Activated CD8-positive, alpha-beta T cell treated with anti-CD3 and anti-CD28 coated beads, Interleukin-2, amount 10 ng/mL, durations not matched to agents 7 days and 5 days (primary cell): ENCODE data around the gene ITGB1BP1. TPM values are rescaled to one million over a fixed set of nuclear protein-coding genes. Genes with fewer than 3 reads are reported as not detected.

Source experiments
- ATAC-seq: fragments of 150-1000 bp; cut with Tn5 transposase; one replicate; pipeline ENCODE4 v1.10.0; 2021; ENCODE audit warnings: moderate library complexity
- CTCF ChIA-PET: fragments of 350-600 bp; sonication (Branson Sonifier 250); formaldehyde crosslinking; loops from one replicate; lab custom pipeline; 2021; ENCODE audit warnings: antibody characterized with exemption; lab: Charles Lee
- POLR2A ChIA-PET: fragments of 350-600 bp; sonication (Branson Sonifier 250); formaldehyde crosslinking; loops from one replicate; lab custom pipeline; 2021; ENCODE audit warnings: antibody characterized with exemption; lab: Charles Lee
- DNase-seq: peaks from one replicate; pipeline ENCODE4 v3.0.0-alpha.2; 2020
- H3K27ac Mint-ChIP-seq: one replicate; pipeline ENCODE4 v1.8.0; 2021; ENCODE audit warnings: mild to moderate bottlenecking, mixed read lengths
- H3K27me3 Mint-ChIP-seq: one replicate; pipeline ENCODE4 v1.8.0; 2021; ENCODE audit warnings: low read depth, mixed read lengths
- H3K36me3 Mint-ChIP-seq: one replicate; pipeline ENCODE4 v1.8.0; 2021; ENCODE audit warnings: low read depth, mixed read lengths
- H3K4me1 Mint-ChIP-seq: one replicate; pipeline ENCODE4 v1.8.0; 2021; ENCODE audit warnings: low read depth, mixed read lengths
- H3K4me3 Mint-ChIP-seq: one replicate; pipeline ENCODE4 v1.8.0; 2021; ENCODE audit warnings: mild to moderate bottlenecking, mixed read lengths
- H3K9me3 Mint-ChIP-seq: one replicate; pipeline ENCODE4 v1.8.0; 2022; ENCODE audit warnings: mixed read lengths; ENCODE audit not compliant: insufficient read depth
- total RNA-seq, 2 experiments: library from RNA; stranded (reverse); gene quantifications; one replicate each; pipeline ENCODE4 v1.2.3, GENCODE V29; 2021

Gene ITGB1BP1
- total RNA-seq, 2 experiments from 2014 or later, result 170 to 177 TPM

DNA sequence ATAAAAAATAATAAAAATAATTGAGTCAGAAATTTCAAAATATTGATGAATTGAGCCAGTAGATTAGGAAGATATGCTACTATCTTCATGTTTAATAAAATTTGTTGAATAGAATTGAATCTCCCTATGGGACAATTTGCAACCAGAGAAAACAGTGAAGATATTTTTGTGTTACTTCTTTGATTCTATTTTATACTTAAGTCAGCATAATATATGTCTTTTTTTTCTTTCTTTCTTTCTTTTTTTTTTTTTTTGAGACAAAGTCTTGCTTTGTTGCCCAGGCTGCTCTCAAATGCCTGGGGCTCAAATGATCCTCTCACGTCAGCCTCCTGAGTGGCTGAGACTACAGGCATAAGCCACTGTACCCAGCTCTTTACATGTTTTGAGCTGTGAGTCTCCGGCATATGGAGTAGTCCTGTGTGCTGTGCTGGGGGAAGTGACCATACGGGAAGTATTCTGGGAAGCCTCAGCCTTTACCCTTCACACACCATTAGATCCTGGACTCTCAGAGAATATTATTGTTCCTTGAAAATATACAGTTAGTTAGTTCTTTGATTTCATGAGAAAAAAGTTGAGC is 37.2 kb upstream of the ITGB1BP1 start:
- Mint-ChIP-seq H3K27ac (no peak overlapping the region), H3K36me3 (peaks cover 39% of the 10 kb centered on the region), H3K4me1 (peaks cover 8% of the 10 kb centered on the region), H3K27me3 (no peaks in the 10 kb centered on the region), H3K4me3 (no peak overlapping the region), H3K9me3 (no peaks in the 10 kb centered on the region)
- POLR2A ChIA-PET, result no interaction called here
- ATAC-seq, result no peak
- CTCF ChIA-PET, result no interaction called here
- no peak for DNase-seq

DNA sequence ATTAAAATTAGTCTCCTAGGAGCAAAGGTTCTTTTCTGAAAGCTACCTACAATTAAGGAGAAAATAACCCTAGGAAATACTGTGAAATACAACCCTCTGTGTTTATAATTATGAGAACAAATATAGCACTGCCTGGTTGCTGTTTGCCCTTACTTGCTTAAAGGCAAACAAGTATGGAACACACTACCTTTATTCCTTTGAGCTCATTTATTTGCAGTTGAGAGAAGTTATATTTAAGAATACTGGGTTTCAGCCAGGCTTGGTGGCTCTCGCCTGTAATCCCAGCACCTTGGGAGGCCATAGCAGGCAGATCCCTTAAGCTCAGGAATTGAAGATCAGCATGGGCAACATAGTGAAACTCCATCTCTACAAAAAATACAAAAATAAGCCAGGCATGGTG is 27.9 kb upstream of the ITGB1BP1 start:
- ChIA-PET POLR2A (no interaction called here), CTCF (no interaction called here)
- Mint-ChIP-seq H3K4me1 (no peaks in the 10 kb centered on the region), H3K9me3 (no peaks in the 10 kb centered on the region), H3K36me3 (peaks cover 28% of the 10 kb centered on the region), H3K27ac (no peak overlapping the region), H3K4me3 (no peak overlapping the region), H3K27me3 (no peaks in the 10 kb centered on the region)
- DNase-seq, result no peak
- no peak for ATAC-seq

DNA sequence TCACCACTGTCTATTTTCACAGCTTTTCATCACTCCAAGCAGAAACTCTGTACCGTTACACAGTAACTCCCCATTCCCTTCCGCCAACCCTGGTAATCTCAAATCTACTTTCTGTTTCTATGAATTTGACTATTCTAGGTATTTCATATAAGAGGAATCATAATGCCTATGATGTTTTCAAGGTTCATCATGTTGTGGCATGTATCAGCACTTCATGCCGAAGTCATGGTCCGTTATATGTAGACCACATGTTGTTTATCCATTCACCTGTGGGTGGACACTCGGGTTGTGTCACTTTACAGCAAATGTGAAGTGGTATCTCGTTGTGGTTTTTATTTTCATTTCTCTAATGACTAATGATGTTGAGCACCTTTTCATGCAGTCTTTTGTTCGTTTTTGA is 21.8 kb upstream of the ITGB1BP1 start:
- H3K4me3 Mint-ChIP-seq, result no peak overlapping the region
- H3K27ac Mint-ChIP-seq, result no peak overlapping the region
- peaks cover 52% of the 10 kb centered on the region for H3K36me3 Mint-ChIP-seq
- ChIA-PET POLR2A (no interaction called here), CTCF (no interaction called here)
- no peaks in the 10 kb centered on the region for H3K9me3 Mint-ChIP-seq
- ATAC-seq, result no peak
- DNase-seq, result no peak
- peaks cover 5% of the 10 kb centered on the region for H3K4me1 Mint-ChIP-seq
- no peaks in the 10 kb centered on the region for H3K27me3 Mint-ChIP-seq

DNA sequence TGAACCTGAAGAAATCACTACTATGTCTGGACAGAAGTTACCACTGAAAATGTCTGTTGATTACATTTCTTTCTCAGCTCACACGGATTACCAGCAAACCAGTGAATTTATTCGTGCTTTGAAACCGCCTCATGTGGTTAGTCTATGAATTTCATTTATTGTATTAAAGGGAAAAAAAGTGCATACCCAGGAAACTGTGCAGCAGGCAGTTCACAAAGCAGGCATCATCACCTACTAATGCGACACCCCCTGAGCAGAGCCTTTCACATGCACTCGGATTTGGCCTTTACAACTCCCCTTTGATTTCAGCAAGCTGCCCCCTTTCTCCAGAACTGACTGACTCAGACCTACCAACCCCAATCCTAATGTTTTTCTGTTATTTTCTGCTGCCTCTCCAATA is 20.2 kb upstream of the ITGB1BP1 start:
- peaks cover 52% of the 10 kb centered on the region for H3K36me3 Mint-ChIP-seq
- no peak overlapping the region for H3K27ac Mint-ChIP-seq
- no peaks in the 10 kb centered on the region for H3K27me3 Mint-ChIP-seq
- H3K4me3 Mint-ChIP-seq, result no peak overlapping the region
- ATAC-seq, result no peak
- no peaks in the 10 kb centered on the region for H3K9me3 Mint-ChIP-seq
- POLR2A ChIA-PET, result no interaction called here
- H3K4me1 Mint-ChIP-seq, result peaks cover 5% of the 10 kb centered on the region
- DNase-seq, result no peak
- CTCF ChIA-PET, result interaction anchor here (0.8 kb wide), 1 partner anchor 12 kb away, joined by 3 read pairs; no protein-coding TSS in a partner anchor

DNA sequence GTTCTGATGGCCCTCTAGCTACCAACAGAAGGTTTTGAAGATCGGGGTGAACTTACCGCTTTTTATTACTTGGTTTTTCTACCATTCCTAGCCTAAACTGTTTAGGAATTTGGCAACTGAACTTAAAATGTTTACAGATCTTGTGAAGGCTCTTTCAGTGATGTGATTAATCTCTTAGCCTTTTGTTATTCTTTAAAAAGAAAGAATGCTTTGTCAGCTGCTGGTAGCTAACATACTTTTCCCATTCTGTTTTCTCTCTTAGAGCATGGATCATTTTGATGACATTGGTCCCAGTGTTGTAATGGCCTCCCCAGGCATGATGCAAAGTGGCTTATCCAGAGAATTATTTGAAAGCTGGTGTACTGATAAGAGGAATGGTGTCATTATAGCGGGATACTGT is 18.2 kb upstream of the ITGB1BP1 start:
- CTCF ChIA-PET, result no interaction called here
- H3K36me3 Mint-ChIP-seq, result peaks cover 58% of the 10 kb centered on the region
- no peak for ATAC-seq

DNA sequence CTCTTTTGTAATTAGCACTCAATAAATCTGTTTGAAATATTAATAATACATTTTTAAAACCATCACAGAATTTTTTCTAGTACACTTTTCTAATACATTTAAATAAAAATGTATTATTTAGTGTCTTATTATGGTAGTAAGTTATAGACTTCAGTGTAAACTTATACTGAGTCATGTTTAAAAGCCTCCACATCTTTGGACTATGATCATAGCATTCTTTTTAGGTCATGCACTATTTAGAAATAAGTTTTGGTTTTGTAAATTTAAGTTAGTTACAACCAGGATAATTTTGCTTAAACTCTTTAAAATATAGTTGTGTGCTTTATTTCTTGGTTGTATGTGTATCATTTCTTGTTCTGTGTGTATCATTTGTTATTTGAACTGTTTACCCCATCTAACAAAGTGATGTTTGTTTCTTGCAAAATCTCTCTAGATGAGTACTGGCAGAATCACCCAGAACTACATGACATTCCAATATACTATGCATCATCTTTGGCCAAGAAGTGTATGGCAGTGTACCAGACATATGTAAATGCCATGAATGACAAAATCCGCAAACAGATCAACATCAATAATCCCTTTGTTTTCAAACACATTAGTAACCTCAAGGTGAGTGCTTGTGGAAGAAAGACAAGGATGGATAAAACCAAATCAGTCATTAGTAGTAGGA is 16.9 kb upstream of the ITGB1BP1 start:
- H3K36me3 Mint-ChIP-seq, result peaks cover 56% of the 10 kb centered on the region
- DNase-seq, result no peak
- no peaks in the 10 kb centered on the region for H3K27me3 Mint-ChIP-seq
- ChIA-PET CTCF (no interaction called here), POLR2A (no interaction called here)
- H3K9me3 Mint-ChIP-seq, result no peaks in the 10 kb centered on the region
- ATAC-seq, result no peak
- H3K27ac Mint-ChIP-seq, result no peak overlapping the region
- peaks cover 2% of the 10 kb centered on the region for H3K4me1 Mint-ChIP-seq
- no peak overlapping the region for H3K4me3 Mint-ChIP-seq

More for the DNA sequence above, 18.2 kb upstream of the ITGB1BP1 start:
- no peaks in the 10 kb centered on the region for H3K9me3 Mint-ChIP-seq
- H3K27ac Mint-ChIP-seq, result no peak overlapping the region
- POLR2A ChIA-PET, result no interaction called here
- DNase-seq, result no peak
- H3K4me1 Mint-ChIP-seq, result peaks cover 5% of the 10 kb centered on the region
- no peaks in the 10 kb centered on the region for H3K27me3 Mint-ChIP-seq
- H3K4me3 Mint-ChIP-seq, result no peak overlapping the region

DNA sequence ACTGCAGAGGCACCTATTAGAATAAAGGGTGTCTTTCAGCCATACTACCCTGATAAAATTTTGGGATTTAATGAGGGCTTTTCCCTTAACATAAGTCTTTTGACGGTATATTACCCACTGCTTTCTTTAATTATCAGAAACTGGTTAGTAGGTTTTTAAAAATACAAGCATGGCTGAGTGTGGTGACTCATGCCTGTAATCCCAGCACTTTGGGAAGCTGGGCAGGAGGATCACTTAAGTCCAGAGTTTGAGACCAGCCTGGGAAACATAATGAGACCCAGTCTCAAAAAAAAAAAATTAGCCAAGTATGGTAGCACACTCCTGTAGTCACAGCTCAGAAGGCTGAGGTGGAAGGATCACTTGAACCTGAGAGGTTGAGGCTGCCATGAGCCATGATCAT is 16.2 kb upstream of the ITGB1BP1 start:
- H3K9me3 Mint-ChIP-seq, result no peaks in the 10 kb centered on the region
- POLR2A ChIA-PET, result no interaction called here
- peaks cover 56% of the 10 kb centered on the region for H3K36me3 Mint-ChIP-seq
- H3K4me1 Mint-ChIP-seq, result no peaks in the 10 kb centered on the region
- H3K4me3 Mint-ChIP-seq, result no peak overlapping the region
- no peak overlapping the region for H3K27ac Mint-ChIP-seq
- ATAC-seq, result no peak
- no peak for DNase-seq
- CTCF ChIA-PET, result no interaction called here
- H3K27me3 Mint-ChIP-seq, result no peaks in the 10 kb centered on the region

DNA sequence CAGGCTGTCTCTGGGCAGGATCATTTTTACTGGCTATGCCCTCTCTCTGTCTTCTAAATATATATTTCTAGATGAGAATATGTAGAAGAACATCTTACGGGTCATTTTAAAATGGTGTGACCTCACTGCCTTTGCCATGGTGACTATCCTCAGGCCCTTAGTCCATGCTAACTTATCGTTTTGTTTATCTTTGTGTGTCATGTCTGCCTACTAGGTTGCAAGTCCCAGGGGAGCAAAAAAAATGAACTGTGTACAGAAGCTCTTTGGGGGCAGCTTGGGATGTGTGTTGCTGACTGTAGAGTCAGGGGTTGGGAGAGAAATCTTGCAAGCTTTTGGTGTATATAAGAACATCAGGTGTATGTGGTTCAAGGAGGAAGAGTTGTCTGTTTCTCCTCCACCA is 11.2 kb upstream of the ITGB1BP1 start:
- no peak overlapping the region for H3K27ac Mint-ChIP-seq
- DNase-seq (no peak), ATAC-seq (no peak)
- peaks cover 13% of the 10 kb centered on the region for H3K4me1 Mint-ChIP-seq
- H3K36me3 Mint-ChIP-seq, result peaks cover 65% of the 10 kb centered on the region
- CTCF ChIA-PET, result no interaction called here
- no peaks in the 10 kb centered on the region for H3K27me3 Mint-ChIP-seq
- POLR2A ChIA-PET, result interaction anchor here (1.8 kb wide), 1 partner anchor 11 kb away, joined by 11 read pairs; the partner anchor contains the start of genes CPSF3 and ITGB1BP1
- H3K9me3 Mint-ChIP-seq, result no peaks in the 10 kb centered on the region
- no peak overlapping the region for H3K4me3 Mint-ChIP-seq

DNA sequence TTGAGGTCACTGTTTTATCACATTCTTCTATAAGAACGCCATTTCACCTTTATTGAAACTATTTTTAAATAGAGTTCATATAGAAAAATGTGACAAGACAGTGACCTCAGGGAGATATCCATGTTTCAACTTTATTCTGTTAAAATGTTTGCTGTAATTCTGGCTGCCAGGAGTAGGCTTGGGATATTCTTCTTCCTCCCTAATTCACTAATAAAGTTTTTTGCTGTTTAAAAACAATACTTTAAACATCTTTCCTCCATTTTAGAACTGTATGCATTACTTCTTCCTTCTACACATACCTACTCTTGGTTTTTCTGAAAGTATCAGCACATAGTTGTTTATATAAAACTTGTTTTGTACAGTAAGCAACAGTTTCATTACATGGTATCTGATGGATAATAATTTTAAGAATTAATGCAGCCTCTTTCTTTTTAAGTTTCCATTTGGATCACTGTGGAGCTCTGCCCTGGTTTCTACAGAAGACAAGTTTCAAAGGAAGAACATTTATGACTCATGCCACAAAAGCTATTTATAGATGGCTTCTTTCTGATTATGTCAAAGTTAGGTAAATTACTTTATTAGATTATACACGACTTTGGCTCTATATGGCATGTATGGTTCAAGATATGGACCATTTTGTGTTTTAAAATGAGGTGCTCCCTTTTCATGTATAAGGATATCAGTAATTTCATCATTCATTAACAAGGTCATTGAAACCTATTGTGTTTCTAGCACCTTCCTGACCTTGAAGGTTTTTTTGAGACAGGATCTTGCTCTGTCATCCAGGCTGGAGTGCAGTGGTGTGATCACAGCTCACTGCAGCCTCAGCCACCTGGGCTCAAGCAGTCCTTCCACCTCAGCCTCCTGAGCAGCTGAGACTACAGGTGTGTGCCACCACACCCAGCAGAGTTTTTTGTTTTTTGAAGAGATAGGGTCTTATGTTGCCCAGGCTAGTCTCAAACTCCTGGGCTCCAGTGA is 7.3 kb upstream of the ITGB1BP1 start:
- ChIA-PET CTCF (interaction anchor here (1.1 kb wide), 1 partner anchor 13 kb away, joined by 3 read pairs; no protein-coding TSS in a partner anchor), POLR2A (no interaction called here)
- no peak for DNase-seq
- Mint-ChIP-seq H3K36me3 (peaks cover 50% of the 10 kb centered on the region), H3K27me3 (no peaks in the 10 kb centered on the region), H3K9me3 (no peaks in the 10 kb centered on the region), H3K4me3 (no peak overlapping the region), H3K27ac (no peak overlapping the region), H3K4me1 (peaks cover 16% of the 10 kb centered on the region)
- ATAC-seq, result no peak

DNA sequence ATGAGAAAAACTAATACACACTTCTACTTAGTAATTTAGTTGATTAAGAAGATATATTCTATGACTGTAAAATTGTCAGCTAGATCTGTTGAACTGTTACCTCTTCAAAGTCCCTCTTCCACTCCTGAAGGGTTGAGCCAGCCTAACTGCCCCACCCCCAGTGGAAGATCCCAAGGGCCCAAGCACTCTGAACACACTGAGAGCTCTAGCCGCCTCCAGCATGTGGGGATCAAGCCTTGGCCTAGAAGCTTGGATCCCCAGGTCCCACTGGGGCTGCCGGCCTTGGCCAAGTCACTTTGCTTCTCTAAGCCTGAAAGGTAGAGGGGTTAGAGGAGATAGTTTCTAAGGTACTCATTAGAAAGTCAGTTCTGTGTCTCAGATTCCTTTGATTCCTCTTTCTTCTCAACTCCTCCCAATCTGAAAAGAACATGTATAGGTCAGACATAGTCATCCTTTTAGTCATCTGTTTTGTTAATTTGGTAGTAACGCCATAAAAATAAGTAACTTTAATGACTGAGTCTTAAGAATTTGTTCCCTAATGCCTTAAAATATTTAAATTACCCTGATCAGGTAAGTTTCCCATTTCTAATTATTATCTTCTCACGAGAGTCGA is 5.7 kb upstream of the ITGB1BP1 start:
- no peak overlapping the region for H3K4me3 Mint-ChIP-seq
- H3K27me3 Mint-ChIP-seq, result no peaks in the 10 kb centered on the region
- ATAC-seq (no peak), DNase-seq (no peak)
- POLR2A ChIA-PET, result no interaction called here
- no peaks in the 10 kb centered on the region for H3K9me3 Mint-ChIP-seq
- peaks cover 42% of the 10 kb centered on the region for H3K36me3 Mint-ChIP-seq
- no peak overlapping the region for H3K27ac Mint-ChIP-seq
- peaks cover 18% of the 10 kb centered on the region for H3K4me1 Mint-ChIP-seq
- CTCF ChIA-PET, result interaction anchor here (1.0 kb wide), 1 partner anchor 341 kb away, joined by 3 read pairs; no protein-coding TSS in a partner anchor

DNA sequence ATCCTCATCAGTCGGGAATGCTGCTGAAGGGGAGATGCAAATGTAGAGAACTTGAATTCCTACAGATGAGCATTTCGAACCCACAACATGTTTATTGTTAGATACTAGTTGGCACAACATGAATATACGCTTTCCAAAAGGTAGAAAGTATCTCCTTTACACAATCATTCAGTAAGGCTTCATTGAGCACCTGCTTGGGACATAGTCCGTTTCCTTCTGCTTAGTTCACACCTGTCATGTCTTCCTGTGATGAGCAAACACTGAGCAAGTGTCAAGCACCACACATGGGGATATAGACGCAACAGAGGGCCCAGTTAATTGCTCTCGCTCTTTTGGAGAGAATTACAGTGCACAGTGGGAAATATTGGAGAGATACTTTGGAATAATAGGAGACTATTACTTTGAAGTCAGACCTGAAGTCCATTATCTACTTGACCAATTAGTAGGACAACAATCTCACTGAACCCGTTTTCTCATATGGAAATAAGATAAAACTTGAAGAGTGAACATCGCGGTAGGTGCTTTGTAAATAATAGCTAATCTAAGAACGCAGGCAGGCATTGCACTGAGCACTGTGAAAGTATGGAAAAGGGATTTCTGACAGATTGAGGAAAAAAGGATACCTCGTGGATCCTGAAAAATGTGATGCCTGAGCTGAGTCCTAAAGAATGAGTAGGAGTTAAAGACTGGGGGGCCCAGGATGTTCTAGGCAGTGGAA is 1.3 kb upstream of the ITGB1BP1 start:
- Mint-ChIP-seq H3K36me3 (peaks cover 28% of the 10 kb centered on the region), H3K4me3 (no peak overlapping the region), H3K27me3 (no peaks in the 10 kb centered on the region), H3K4me1 (peaks cover 31% of the 10 kb centered on the region), H3K9me3 (no peaks in the 10 kb centered on the region), H3K27ac (no peak overlapping the region)
- ChIA-PET CTCF (interaction anchor here (0.9 to 1.1 kb wide), 2 partner anchors 46 to 375 kb away, joined by 3 to 4 read pairs; no protein-coding TSS in a partner anchor), POLR2A (interaction anchor here (0.7 to 4.9 kb wide), 7 partner anchors 8 to 840 kb away, joined by 3 to 20 read pairs (median 6); partner anchors contain the start of genes ADAM17, IAH1 and YWHAQ)
- ATAC-seq, result no peak
- no peak for DNase-seq
